HG02938 (cell line): ENCODE data around the gene CCSER1.
"Not testable (repeated sequence)": the region's sequence is repeated elsewhere in the genome, so short reads cannot be mapped to it uniquely, and the experiment has no call there.

ENCODE experiments used
- ATAC-seq: cut with Tn5 transposase; IDR thresholded peaks from one replicate; pipeline ENCODE4 v1.9.1; 2021; ENCODE audit warnings: mild to moderate bottlenecking, moderate library complexity; ENCODE audit not compliant: unreplicated experiment

CCSER1 gene

DNA sequence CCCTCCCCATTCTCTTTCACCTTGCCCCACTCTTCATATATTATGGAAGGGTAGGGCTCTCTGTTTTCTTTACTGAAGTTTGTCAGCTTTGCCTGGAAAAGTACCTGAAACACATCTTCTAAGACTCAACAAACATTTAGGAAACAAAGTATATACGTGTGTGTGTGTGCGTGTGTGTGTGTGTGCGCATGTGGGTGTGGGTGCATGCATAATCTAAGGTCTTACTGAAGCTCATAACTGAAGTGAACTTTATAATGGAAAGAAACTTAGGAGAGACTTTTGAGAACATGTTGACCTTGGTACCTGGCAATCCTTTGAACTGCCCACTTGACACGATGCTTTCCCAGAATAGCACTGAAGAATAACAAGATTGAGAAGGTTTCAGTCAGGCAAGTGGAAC, 1190.2 kb downstream of the CCSER1 start:
- no peak for ATAC-seq

DNA sequence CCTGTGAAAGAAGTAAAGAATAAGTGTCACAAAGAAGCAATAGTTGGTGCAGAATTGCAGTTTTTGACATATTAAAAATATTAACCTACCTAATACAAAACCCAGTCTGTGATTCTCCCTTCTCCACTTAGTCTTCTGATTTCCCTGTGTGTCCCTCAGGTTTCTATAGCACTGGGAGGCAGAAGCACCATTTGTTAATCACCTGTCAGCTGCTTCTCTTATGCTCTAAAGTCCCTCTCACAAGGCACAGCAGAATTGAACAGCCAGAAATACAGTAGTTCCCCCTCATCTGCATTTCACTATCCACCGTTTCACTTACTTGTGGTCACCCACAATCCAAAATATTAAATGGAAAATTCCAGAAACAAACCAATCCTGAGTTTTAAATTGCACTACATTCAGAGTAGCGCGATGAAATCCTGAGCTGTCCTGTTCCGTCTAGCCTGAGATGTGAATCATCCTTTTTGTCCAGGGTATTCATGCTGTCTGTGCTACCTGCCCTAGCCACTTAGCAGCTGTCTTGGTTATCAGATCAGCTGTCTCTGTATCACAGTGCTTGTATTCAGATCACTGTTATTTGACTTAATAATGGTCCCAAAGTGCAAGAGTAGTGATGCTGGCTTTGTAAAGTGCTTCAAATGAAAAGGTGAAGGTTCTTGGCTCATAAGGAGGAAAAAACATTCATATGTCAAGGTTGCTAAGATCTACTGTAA, 1192.5 kb downstream of the CCSER1 start:
- no peak for ATAC-seq

DNA sequence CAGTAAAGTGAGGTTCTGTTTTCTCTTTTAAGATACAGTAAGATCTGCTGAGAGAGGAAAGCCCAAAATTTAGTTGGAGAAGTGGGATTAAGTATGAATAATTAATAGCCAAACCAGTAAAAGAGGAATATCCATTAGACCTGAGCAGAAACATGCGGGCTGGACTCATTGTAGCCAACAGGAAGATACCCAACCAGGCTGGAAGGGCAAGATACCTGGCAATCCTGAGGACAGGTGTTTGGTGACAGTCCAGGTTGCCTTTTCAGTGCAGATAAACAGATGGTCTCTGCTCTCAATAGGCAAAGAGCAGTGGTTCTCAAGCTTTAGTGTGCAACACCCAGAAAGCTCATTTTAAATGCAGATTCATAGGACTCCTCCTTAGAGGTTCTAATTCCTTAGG, 1195.8 kb downstream of the CCSER1 start:
- no peak for ATAC-seq

DNA sequence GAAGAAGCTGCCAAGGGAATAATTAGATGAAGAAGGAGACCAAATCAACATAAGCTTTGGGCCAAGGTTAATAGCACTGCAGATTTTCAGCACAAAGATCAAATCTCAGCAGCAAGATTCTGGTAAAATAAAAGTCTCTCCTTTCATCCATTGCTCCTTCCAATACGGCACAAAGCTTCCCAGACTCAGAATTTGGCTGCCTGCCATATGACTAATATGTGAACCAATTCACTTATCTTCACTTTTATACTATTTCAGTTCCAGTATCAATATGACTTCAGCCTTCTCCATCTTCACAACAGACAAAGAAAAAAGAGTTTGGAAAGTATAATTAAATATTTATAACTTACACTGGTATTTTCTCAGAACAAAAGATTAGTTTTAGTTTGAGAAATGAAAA, 1198.3 kb downstream of the CCSER1 start:
- no peak for ATAC-seq

DNA sequence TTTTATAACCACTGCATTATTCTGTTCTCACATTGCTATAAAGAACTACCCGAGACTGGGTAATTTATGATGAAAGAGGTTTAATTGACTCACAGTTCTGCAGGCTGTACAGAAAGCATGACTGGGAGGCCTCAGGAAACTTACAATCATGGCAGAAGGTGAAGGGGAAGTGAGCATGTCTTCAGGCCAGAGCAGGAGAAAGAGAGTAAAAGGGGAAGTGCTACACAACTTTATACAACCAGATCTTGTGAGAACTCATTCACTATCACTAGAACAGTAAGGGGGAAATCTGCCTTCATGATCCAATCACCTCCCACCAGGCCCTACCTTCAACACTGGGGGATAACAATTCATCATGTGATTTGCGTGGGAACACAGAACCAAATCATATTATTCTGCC, 1199.0 kb downstream of the CCSER1 start:
- not testable (repeated sequence) for ATAC-seq

DNA sequence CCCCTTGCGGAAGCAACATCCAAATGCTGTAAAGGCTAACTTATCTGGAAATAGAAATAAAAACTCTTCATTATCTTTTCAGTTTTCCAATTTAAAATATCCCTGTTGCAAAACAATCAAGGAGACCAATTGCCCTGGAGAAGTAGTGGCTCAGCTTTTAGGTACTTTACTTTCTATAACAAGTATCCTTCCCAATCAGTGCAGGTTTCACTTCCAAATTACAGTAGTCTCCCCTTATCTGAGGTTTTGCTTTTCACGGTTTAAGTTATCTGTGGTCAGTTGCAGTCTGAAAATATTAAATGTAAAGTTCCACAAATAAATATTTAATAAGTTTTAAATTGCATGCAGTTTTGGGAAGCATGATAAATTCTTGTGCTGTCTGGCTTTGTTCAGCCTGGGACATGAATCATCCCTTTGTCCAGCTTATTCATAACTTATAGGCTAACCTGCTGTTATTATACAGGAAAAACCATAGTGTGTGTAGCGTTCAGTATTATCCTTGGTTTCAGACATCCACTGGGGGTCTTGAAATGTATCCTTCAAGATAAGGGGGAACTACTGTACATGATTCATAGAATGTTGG, 1203.5 kb downstream of the CCSER1 start:
- no peak for ATAC-seq

- no peak for ATAC-seq
Observed at GRCh38 chr4:91340822-91341221, 1213.6 kb downstream of the CCSER1 start.

DNA sequence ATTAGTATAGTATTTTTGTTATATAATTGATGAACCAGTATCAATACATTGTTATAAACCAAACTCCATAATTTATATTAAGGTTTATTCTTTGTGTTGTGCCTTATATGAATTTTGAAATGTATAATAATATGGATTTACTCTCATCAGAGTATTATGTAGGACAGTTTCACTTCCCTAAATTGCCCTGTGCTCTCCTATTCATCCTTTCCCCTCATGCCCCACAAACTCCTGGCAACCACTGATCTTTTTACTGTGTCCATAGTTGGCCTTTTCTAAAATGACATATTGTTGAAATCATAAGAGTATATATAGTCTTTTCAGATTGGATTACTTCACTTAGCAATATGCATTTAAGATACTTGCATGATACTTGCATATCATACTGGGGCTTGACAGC, 1218.4 kb downstream of the CCSER1 start:
- ATAC-seq: no peak

- not testable (repeated sequence) for ATAC-seq
Observed at GRCh38 chr4:91356496-91356895, 1229.3 kb downstream of the CCSER1 start.

- ATAC-seq: not testable (repeated sequence)
Observed at GRCh38 chr4:91358016-91358415, 1230.8 kb downstream of the CCSER1 start.

- not testable (repeated sequence) for ATAC-seq
Observed at GRCh38 chr4:91358621-91359020, 1231.4 kb downstream of the CCSER1 start.

DNA sequence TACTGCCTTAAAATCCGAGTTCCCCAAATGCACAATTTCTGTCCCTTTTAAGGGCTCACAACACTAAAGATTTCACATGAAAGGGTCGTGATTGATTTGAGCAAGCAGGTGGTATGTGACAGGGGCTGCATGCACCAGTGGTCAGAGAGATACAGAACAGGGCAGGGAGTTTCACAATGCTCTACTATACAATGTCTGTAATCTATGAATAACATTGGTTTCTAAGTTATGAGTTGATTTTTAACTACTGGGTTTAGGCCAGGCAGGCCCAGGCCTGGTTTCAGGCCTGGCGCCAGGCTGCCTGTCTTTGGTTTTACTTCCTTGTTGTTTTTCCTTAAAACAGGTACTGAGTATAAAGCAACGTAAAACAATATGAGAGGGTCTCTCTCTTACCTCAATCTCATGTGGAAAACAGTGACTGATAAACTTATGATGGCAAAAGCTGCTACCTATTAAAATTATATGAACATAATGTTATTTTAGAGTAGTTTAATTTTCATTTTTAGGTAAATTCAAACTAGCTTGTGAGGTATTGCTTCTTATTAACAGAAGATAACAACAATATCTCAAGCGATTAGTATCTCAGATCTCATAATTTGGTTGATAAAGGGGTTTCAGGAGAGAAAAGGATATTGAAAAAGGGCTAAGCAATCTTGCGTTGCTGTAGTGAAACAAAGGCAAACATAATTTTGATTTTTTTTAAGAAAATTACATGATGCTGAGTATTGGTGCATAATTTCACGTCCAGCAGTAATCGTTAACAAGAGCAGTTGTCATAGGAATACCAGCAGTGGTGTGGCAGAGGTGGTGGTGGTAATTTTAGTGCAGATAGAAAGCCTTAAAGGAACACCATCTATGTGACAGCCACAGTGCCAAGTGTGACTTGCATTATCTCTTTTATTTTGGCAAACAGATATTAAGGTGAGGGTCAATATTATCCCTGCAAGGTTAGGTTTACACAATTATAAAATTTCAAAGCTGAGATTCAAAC, 1232.1 kb downstream of the CCSER1 start:
- ATAC-seq: peak; percentile 48

GRCh38 chr4:91362125-91362524, 1234.9 kb downstream of the CCSER1 start:
- no peak for ATAC-seq

DNA sequence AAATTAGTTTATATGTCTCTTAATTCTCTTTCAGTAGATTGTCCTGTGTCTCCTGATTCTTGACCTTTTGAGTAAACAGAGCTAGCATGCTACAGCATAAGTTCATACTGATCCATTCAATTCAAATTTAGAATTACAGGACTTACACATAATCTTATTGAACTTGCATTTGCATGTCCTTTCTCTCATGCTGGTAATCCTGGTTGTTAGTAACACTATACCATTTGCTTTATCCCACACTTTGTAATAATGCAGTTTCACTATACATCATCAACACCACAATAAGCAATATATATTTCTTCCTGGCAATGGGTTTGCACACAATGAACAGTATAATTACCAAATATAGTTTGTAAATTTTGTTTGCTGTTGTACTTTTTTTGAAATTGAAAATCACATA, 1239.4 kb downstream of the CCSER1 start:
- no peak for ATAC-seq

DNA sequence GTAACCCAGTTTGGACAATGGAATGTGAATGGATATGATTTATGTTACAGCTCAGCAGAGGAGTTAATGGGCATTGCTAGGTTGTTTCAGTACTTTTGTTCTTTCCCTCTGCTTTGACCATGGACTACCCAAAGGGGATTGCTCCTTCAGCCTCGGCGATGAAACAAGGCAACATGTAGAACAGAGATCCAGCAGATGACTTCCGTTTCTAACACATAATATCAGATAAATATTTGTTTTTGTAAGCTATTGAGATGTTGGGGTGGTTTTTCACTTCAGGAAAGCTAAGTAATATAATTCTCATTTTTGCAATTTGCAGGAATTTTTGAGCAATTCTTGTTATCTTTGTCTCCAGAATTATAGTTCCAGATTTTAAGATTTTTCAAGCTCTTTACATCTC, 1241.9 kb downstream of the CCSER1 start:
- ATAC-seq: no peak

GRCh38 chr4:91373546-91373945, 1246.4 kb downstream of the CCSER1 start:
- no peak for ATAC-seq

DNA sequence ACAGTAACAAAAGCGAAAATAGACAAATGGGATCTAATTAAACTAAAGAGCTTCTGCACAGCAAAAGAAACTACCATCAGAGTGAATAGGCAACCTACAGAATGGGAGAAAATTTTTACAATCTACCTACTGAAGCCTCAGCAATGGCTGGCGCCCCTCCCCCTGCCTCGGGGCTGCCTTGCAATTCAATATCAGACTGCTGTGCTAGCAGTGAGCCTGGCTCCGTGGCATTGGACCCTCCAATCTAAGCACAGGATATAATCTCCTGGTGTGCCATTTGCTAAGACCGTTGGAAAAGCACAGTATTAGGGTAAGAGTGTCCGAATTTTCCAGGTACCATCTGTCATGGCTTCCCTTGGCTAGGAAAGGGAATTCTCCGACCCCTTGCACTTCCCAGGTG, 1278.2 kb downstream of the CCSER1 start:
- not testable (repeated sequence) for ATAC-seq

- ATAC-seq: no peak
Observed at GRCh38 chr4:91422011-91422410, 1294.8 kb downstream of the CCSER1 start.

DNA sequence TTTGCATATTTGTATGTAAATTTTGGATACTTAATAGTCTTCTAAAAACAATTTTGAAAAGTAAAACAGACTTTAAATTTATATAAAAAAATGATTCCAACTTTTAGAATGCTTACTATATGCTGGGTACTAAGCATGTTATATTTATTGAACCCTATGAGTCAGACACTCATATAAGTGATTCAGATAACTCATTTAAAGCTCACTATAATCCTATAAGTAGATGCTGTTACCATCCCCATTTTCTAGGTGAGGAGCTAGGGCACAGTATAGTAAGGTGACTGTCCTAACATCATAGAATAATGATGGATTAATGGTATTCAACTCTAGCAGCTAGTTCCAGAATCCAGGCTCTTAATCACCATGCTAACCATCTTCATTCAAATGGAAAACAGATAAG, 1299.5 kb downstream of the CCSER1 start:
- no peak for ATAC-seq

GRCh38 chr4:91427171-91427570, 1300.0 kb downstream of the CCSER1 start:
- ATAC-seq: no peak

DNA sequence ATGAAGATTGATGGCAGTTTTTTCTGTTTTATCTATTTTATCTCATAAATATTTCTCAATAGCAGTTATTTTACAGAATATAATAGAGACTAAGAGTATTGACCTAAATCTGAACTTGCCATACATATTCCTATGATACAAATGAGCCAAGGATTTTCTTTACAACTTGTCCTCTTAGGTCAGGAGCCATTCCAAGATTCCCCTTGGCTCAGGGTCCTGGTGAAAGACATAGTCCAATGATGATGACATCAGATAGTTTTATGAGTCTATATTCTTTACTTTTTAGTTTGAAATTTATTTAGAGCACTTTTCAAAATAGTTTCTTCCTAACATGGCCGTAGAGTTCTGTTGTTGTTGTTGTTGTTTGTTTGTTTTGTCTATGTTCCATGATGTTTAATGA, 1307.4 kb downstream of the CCSER1 start:
- no peak for ATAC-seq

GRCh38 chr4:91436556-91436955, 1309.4 kb downstream of the CCSER1 start:
- ATAC-seq: no peak
